HepG2 (cell line): ENCODE measurements around the gene GRIN3B. TPM values are rescaled to one million over a fixed set of nuclear protein-coding genes. Genes with fewer than 3 reads are reported as not detected.

Source experiments
- CHD4 ChIP-seq: fragments of 200-600 bp; sonication (generic); IDR thresholded peaks from 2 replicates; pipeline ENCODE4 v1.7.0; 2017; ENCODE audit warnings: mild to moderate bottlenecking, low read length, borderline replicate concordance
- GRHL1 ChIP-seq: sonication (generic); formaldehyde crosslinking; conservative IDR thresholded peaks from 2 replicates; pipeline ENCODE4 v1.8.0; 2022; ENCODE audit warnings: missing genetic modification reagents
- HDAC1 ChIP-seq: sonication (generic); formaldehyde crosslinking; IDR thresholded peaks from 2 replicates; pipeline ENCODE4 v1.5.1; 2020; ENCODE audit warnings: mild to moderate bottlenecking, missing genetic modification reagents
- ISL2 ChIP-seq: sonication (generic); formaldehyde crosslinking; IDR thresholded peaks from 2 replicates; pipeline ENCODE4 v1.5.0; 2020; ENCODE audit warnings: missing genetic modification reagents
- NFKB2 ChIP-seq: sonication (generic); formaldehyde crosslinking; IDR thresholded peaks from 2 replicates; pipeline ENCODE4 v1.4.0; 2020; ENCODE audit warnings: missing genetic modification reagents, borderline replicate concordance
- NKX3-1 ChIP-seq: sonication (generic); formaldehyde crosslinking; IDR thresholded peaks from 2 replicates; pipeline ENCODE4 v1.5.0; 2020; ENCODE audit warnings: missing genetic modification reagents
- RARA ChIP-seq: IDR thresholded peaks from 2 replicates; pipeline ENCODE4 v1.6.1; 2016; ENCODE audit warnings: missing genetic modification reagents, missing compliant biosample characterization
- REXO4 ChIP-seq: sonication (generic); formaldehyde crosslinking; IDR thresholded peaks from 2 replicates; pipeline ENCODE4 v1.8.0; 2022; ENCODE audit warnings: missing genetic modification reagents, mild to moderate bottlenecking, borderline replicate concordance
- SNAI1 ChIP-seq: sonication (generic); formaldehyde crosslinking; IDR thresholded peaks from 2 replicates; pipeline ENCODE4 v1.5.0; 2020; ENCODE audit warnings: mild to moderate bottlenecking, missing genetic modification reagents, borderline replicate concordance
- SP5 ChIP-seq: IDR thresholded peaks from 2 replicates; pipeline ENCODE4 v1.6.1; 2016; ENCODE audit warnings: low read depth, borderline replicate concordance
- THYN1 ChIP-seq: sonication (generic); formaldehyde crosslinking; IDR thresholded peaks from 2 replicates; pipeline ENCODE4 v1.8.1; 2023; ENCODE audit warnings: low read depth, mild to moderate bottlenecking, moderate library complexity, missing genetic modification reagents, borderline replicate concordance
- TMF1 ChIP-seq: sonication (generic); formaldehyde crosslinking; IDR thresholded peaks from 2 replicates; pipeline ENCODE4 v1.8.1; 2022; ENCODE audit warnings: low read depth, missing genetic modification reagents
- ZNF589 ChIP-seq: sonication (generic); formaldehyde crosslinking; conservative IDR thresholded peaks from 2 replicates; pipeline ENCODE4 v1.8.0; 2022; ENCODE audit warnings: mild to moderate bottlenecking, moderate library complexity, missing genetic modification reagents
- ZNF652 ChIP-seq: IDR thresholded peaks from 2 replicates; pipeline ENCODE4 v1.6.1; 2016; ENCODE audit warnings: low read depth, borderline replicate concordance
- ZSCAN29 ChIP-seq: sonication (generic); formaldehyde crosslinking; conservative IDR thresholded peaks from 2 replicates; pipeline ENCODE4 v1.4.0; 2020; ENCODE audit warnings: mild to moderate bottlenecking, missing genetic modification reagents
- polyA plus RNA-seq, 8 experiments: library from polyadenylated mRNA; depleted of rRNA in 3 of 8; stranded (reverse) in 7 of 8; unstranded in 1 of 8; fragments of >200 nt; fragmentation: Illumina TruSeq in 4 of 8; extraction: Trizol in 4 of 8; gene quantifications; 2 replicates each; pipeline versions ENCODE4 v1.2.1 to v1.2.3, GENCODE V29; 2011 to 2016; ENCODE audit warnings: low read depth in 4 of 8, missing spikeins in 1 of 8, mixed read lengths in 1 of 8; ENCODE audit not compliant: insufficient read depth in 1 of 8
- total RNA-seq, 5 experiments: library from RNA; depleted of rRNA; stranded (reverse); fragments of >200 nt; fragmentation: Illumina TruSeq; extraction: Trizol; gene quantifications; 2 replicates each; pipeline ENCODE4 v1.2.3, GENCODE V29; 2016; ENCODE audit warnings: low read depth in 1 of 5
- TF ChIP-seq, protein P1 (sequence below): IDR thresholded peaks from 2 replicates; pipeline ENCODE4 v1.6.1; 2016; ENCODE audit warnings: mild to moderate bottlenecking
- TF ChIP-seq, protein P2 (sequence below): sonication (generic); formaldehyde crosslinking; IDR thresholded peaks from 2 replicates; pipeline ENCODE4 v1.4.0; 2020; ENCODE audit warnings: missing genetic modification reagents
- TF ChIP-seq, protein P3 (sequence below): sonication (generic); formaldehyde crosslinking; IDR thresholded peaks from 2 replicates; pipeline ENCODE4 v1.5.0; 2020; ENCODE audit warnings: mild to moderate bottlenecking, missing genetic modification reagents, borderline replicate concordance

Gene GRIN3B
- total and polyA plus RNA-seq, 2 of the 13 experiments (the other 11 are each of a cell fraction or from before 2014, with no cell fraction given) = 0.07 to 0.20 TPM

DNA sequence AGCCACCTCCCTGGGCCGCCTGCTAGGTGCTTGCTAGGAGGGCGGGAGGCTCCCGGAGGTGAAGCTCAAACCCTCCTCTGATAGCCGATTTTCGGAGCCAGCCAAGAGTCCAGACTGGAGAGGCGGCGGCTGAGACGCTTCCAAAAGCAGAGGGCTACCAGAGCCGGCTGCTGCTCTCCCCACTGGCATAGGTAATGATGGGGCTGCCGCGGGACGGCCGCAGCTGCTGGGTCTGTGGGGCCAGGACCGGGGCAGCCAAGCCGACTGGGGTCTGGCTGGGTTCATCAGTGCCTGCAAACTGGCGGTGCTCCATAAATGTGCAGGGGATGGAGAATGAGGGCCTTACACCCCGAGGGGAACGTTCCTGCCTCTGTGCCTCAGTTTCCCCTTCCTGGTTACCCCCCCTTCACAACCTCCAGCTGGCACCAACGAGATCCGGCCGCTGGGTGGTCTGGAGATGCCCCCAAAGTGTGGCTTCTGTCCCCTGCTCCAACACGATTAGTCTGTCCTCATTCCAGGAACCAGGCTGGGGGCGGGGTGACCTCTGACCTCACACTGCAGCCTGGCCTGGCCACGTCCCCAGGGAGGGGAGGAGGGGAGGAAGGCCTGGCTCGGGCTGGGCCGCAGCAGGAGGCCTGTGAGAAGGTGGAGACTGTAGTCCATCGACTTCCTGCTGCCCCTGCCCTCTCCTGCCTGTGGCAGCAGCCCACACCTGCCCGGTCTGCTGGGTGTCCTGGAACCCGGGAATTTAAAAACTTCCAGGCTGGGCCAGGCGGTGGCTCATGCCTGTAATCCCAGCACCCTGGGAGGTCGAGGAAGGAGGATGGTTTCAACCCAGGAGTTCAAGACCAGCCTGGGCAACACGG, 19.9 kb upstream of the GRIN3B start (continued):
- TF ChIP-seq NFKB2 = peak; percentile 78; the same call in 1 of the 2 replicates
- peak; percentile 84 for TF ChIP-seq SP5 (CRISPR knock-in tag)
- no peak for TF ChIP-seq GRHL1 (CRISPR knock-in tag)
- peak; percentile 89 for TF ChIP-seq RARA (CRISPR knock-in tag)
- TF ChIP-seq, protein P1, sequence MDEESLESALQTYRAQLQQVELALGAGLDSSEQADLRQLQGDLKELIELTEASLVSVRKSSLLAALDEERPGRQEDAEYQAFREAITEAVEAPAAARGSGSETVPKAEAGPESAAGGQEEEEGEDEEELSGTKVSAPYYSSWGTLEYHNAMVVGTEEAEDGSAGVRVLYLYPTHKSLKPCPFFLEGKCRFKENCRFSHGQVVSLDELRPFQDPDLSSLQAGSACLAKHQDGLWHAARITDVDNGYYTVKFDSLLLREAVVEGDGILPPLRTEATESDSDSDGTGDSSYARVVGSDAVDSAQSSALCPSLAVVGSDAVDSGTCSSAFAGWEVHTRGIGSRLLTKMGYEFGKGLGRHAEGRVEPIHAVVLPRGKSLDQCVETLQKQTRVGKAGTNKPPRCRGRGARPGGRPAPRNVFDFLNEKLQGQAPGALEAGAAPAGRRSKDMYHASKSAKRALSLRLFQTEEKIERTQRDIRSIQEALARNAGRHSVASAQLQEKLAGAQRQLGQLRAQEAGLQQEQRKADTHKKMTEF (CRISPR knock-in tag) = peak; percentile 79
- TF ChIP-seq ZSCAN29 = peak; percentile 76; the same call in 1 of the 2 replicates
- TF ChIP-seq ZNF589 (CRISPR knock-in tag) = peak; percentile 90
- TF ChIP-seq HDAC1 (CRISPR knock-in tag) = peak; percentile 91
- no peak for TF ChIP-seq TMF1 (CRISPR knock-in tag)
- TF ChIP-seq THYN1 (CRISPR knock-in tag) = 0 out of 2 replicates have a peak, but pooled peaks have one; percentile 44
- TF ChIP-seq, protein P2, sequence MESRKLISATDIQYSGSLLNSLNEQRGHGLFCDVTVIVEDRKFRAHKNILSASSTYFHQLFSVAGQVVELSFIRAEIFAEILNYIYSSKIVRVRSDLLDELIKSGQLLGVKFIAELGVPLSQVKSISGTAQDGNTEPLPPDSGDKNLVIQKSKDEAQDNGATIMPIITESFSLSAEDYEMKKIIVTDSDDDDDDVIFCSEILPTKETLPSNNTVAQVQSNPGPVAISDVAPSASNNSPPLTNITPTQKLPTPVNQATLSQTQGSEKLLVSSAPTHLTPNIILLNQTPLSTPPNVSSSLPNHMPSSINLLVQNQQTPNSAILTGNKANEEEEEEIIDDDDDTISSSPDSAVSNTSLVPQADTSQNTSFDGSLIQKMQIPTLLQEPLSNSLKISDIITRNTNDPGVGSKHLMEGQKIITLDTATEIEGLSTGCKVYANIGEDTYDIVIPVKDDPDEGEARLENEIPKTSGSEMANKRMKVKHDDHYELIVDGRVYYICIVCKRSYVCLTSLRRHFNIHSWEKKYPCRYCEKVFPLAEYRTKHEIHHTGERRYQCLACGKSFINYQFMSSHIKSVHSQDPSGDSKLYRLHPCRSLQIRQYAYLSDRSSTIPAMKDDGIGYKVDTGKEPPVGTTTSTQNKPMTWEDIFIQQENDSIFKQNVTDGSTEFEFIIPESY = no peak; the same call in 1 of the 2 replicates
- TF ChIP-seq CHD4 = peak; percentile 34; the same call in 1 of the 2 replicates
- TF ChIP-seq REXO4 = no peak
- TF ChIP-seq SNAI1 (CRISPR knock-in tag) = 0 out of 2 replicates have a peak, but pooled peaks have one; percentile 82
- peak; percentile 47; the same call in 1 of the 2 replicates for TF ChIP-seq ZNF652
- TF ChIP-seq ISL2 (CRISPR knock-in tag) = 0 out of 2 replicates have a peak, but pooled peaks have one; percentile 17
- TF ChIP-seq, protein P3, sequence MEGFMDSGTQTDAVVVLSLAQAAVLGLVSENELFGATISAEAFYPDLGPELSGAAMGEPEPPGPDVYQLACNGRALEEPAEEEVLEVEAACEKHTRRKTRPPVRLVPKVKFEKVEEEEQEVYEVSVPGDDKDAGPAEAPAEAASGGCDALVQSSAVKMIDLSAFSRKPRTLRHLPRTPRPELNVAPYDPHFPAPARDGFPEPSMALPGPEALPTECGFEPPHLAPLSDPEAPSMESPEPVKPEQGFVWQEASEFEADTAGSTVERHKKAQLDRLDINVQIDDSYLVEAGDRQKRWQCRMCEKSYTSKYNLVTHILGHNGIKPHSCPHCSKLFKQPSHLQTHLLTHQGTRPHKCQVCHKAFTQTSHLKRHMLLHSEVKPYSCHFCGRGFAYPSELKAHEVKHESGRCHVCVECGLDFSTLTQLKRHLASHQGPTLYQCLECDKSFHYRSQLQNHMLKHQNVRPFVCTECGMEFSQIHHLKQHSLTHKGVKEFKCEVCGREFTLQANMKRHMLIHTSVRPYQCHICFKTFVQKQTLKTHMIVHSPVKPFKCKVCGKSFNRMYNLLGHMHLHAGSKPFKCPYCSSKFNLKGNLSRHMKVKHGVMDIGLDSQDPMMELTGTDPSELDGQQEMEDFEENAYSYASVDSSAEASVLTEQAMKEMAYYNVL = peak; percentile 53; the same call in 1 of the 2 replicates
- 0 out of 2 replicates have a peak, but pooled peaks have one; percentile 34 for TF ChIP-seq NKX3-1 (CRISPR knock-in tag)
